ENCODE results near the gene POT1. TPM values are rescaled to one million over a fixed set of nuclear protein-coding genes. Genes with fewer than 3 reads are reported as not detected.

Gene POT1
- total and polyA plus RNA-seq, 10 donors = 9.4 to 37.0 (median 25.4) TPM

- intact Hi-C loops (cut with DNase I; ENCODE audit: low total_unique reads) = no loop called here
- Histone ChIP-seq H3K9me3 (no peaks in the 10 kb centered on the region), H3K36me3 (no peaks in the 10 kb centered on the region), H3K4me1 (no peaks in the 10 kb centered on the region), H3K4me3 (no peak overlapping the region), H3K27ac (no peak overlapping the region), H3K27me3 (replicated peaks in 1 of 7) (peaks cover 0 to 7% (median 0%) of the 10 kb centered on the region in 7 donors)
- TF ChIP-seq POLR2AphosphoS5 (IDR thresholded peaks at IDR 0.05) (no peak), POLR2A (IDR thresholded peaks at IDR 0.05) (no peak), CTCF (IDR thresholded peaks at IDR 0.05 in 8 of 11, conservative IDR thresholded peaks at IDR 0.05 in 3 of 11) (no peak)
- DNase-seq = no peak
Observed at GRCh38 chr7:124775422-124775821, 154.2 kb downstream of the POT1 start.

- no peak for DNase-seq
- no peaks in the 10 kb centered on the region for H3K36me3 ChIP-seq
- no peaks in the 10 kb centered on the region for H3K9me3 ChIP-seq
- H3K27ac ChIP-seq = no peak overlapping the region
- peaks cover 0 to 7% (median 0%) of the 10 kb centered on the region in 7 donors for H3K27me3 ChIP-seq (replicated peaks in 1 of 7)
- WGBS, 5 donors = 63 to 78% (median 69%) methylated on average over 4 of the region's 4 CpGs
- H3K4me3 ChIP-seq = no peak overlapping the region
- intact Hi-C loops (cut with DNase I; ENCODE audit: low total_unique reads) = no loop called here
- no peaks in the 10 kb centered on the region for H3K4me1 ChIP-seq
- no peak for TF ChIP-seq POLR2A (IDR thresholded peaks at IDR 0.05)
- TF ChIP-seq POLR2AphosphoS5 (IDR thresholded peaks at IDR 0.05) = no peak
- TF ChIP-seq CTCF (IDR thresholded peaks at IDR 0.05 in 8 of 11, conservative IDR thresholded peaks at IDR 0.05 in 3 of 11) = no peak
Observed at GRCh38 chr7:124773938-124774337, 155.7 kb downstream of the POT1 start.

- DNase-seq = no peak
- Histone ChIP-seq H3K36me3 (no peaks in the 10 kb centered on the region), H3K4me1 (no peaks in the 10 kb centered on the region), H3K27ac (no peak overlapping the region), H3K27me3 (replicated peaks in 1 of 7) (peaks cover 0 to 7% (median 0%) of the 10 kb centered on the region in 7 donors), H3K4me3 (no peak overlapping the region), H3K9me3 (no peaks in the 10 kb centered on the region)
- 84 to 93% (median 89%) methylated on average over 3 of the region's 3 CpGs for WGBS, 5 donors
- intact Hi-C loops (cut with DNase I; ENCODE audit: low total_unique reads) = no loop called here
- TF ChIP-seq POLR2A (IDR thresholded peaks at IDR 0.05) (no peak), CTCF (IDR thresholded peaks at IDR 0.05 in 8 of 11, conservative IDR thresholded peaks at IDR 0.05 in 3 of 11) (no peak), POLR2AphosphoS5 (IDR thresholded peaks at IDR 0.05) (no peak)
Observed at GRCh38 chr7:124773339-124773738, 156.3 kb downstream of the POT1 start.

Other genes starting within 250 kb of the POT1 start
- gene GPR37, start 164.0 kb downstream of the POT1 start, total RNA-seq = 1 to 10 TPM in 5 of 7 donors, under 1 TPM in 2; 0.85 to 6.2 (median 2.2) TPM
- under 1 TPM in 2 of 3 donors, not detected in 1; 0.05 to 0.13 TPM for gene GPR37, start 164.0 kb downstream of the POT1 start, polyA plus RNA-seq

Data from spleen (tissue), 11 donors.